ENCODE results near the gene CDC14A.

Gene CDC14A

DNA sequence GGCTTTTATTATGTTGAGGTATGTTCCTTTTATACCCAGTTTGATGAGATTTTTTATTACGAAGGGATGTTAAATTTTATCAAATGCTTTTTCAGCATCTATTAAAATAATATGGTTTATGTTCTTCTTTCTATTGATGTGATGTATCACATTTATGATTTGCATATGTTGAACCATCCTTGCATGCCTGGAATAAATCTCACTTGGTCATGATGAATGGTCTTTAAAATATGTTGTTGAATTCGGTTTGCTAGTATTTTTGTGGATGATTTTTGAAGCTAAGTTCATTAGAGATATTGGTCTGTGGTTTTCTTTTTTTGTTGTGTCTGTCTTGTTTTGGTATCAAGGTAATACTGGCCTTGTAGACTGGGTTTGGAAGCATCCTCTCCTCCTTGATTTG, 199.7 kb downstream of the CDC14A start:
- TF ChIP-seq EZH2phosphoT487 (conservative IDR thresholded peaks at IDR 0.05; ENCODE audit: low read length), result no peak
- TF ChIP-seq CTCF (IDR thresholded peaks at IDR 0.05; ENCODE audit: insufficient read depth, low read length, poor library complexity, severe bottlenecking), result no peak
- H3K4me3 ChIP-seq (ENCODE audit: insufficient read depth, low read length, poor library complexity, severe bottlenecking), result no peak overlapping the region
- H3F3A ChIP-seq (ENCODE audit: insufficient read depth), result no peaks in the 10 kb centered on the region
- H3K9ac ChIP-seq (ENCODE audit: low read length), result no peak overlapping the region
- H4K20me1 ChIP-seq (ENCODE audit: low read depth, low read length), result no peaks in the 10 kb centered on the region
- H3K79me2 ChIP-seq (ENCODE audit: insufficient read depth, low read length), result no peaks in the 10 kb centered on the region
- H3K9me3 ChIP-seq (ENCODE audit: insufficient read depth, low read length), result no peaks in the 10 kb centered on the region
- no peaks in the 10 kb centered on the region for H3K36me3 ChIP-seq (ENCODE audit: low read length)
- H3K9me2 ChIP-seq (replicated peaks; ENCODE audit: insufficient read depth, low read length), result no peaks in the 10 kb centered on the region
- no peak overlapping the region for H3K27ac ChIP-seq (ENCODE audit: low read depth, low read length)
- no peaks in the 10 kb centered on the region for H3K27me3 ChIP-seq (ENCODE audit: low read length)
- H3K4me2 ChIP-seq (ENCODE audit: low read depth, low read length, poor library complexity, severe bottlenecking), result no peak overlapping the region
- no peak overlapping the region for H2AFZ ChIP-seq (ENCODE audit: low read depth, low read length, severe bottlenecking)

- no peaks in the 10 kb centered on the region for H3K36me3 ChIP-seq (ENCODE audit: low read length)
- no peaks in the 10 kb centered on the region for H3F3A ChIP-seq (ENCODE audit: insufficient read depth)
- no peak overlapping the region for H3K4me2 ChIP-seq (ENCODE audit: low read depth, low read length, poor library complexity, severe bottlenecking)
- H4K20me1 ChIP-seq (ENCODE audit: low read depth, low read length), result no peaks in the 10 kb centered on the region
- H3K9ac ChIP-seq (ENCODE audit: low read length), result no peak overlapping the region
- H3K9me3 ChIP-seq (ENCODE audit: insufficient read depth, low read length), result no peaks in the 10 kb centered on the region
- no peak overlapping the region for H3K4me3 ChIP-seq (ENCODE audit: insufficient read depth, low read length, poor library complexity, severe bottlenecking)
- no peaks in the 10 kb centered on the region for H3K27me3 ChIP-seq (ENCODE audit: low read length)
- H3K27ac ChIP-seq (ENCODE audit: low read depth, low read length), result no peak overlapping the region
- H3K79me2 ChIP-seq (ENCODE audit: insufficient read depth, low read length), result no peaks in the 10 kb centered on the region
- TF ChIP-seq EZH2phosphoT487 (conservative IDR thresholded peaks at IDR 0.05; ENCODE audit: low read length) (no peak), CTCF (IDR thresholded peaks at IDR 0.05; ENCODE audit: insufficient read depth, low read length, poor library complexity, severe bottlenecking) (no peak)
- H2AFZ ChIP-seq (ENCODE audit: low read depth, low read length, severe bottlenecking), result no peak overlapping the region
- no peaks in the 10 kb centered on the region for H3K9me2 ChIP-seq (replicated peaks; ENCODE audit: insufficient read depth, low read length)
These were observed 200.6 kb downstream of the CDC14A start for GRCh38 chr1:100552922-100553321.

GRCh38 chr1:100556181-100556580, 203.9 kb downstream of the CDC14A start:
- Histone ChIP-seq H3K27me3 (ENCODE audit: low read length) (no peaks in the 10 kb centered on the region), H3K4me2 (ENCODE audit: low read depth, low read length, poor library complexity, severe bottlenecking) (no peak overlapping the region), H3K27ac (ENCODE audit: low read depth, low read length) (no peak overlapping the region), H3K4me3 (ENCODE audit: insufficient read depth, low read length, poor library complexity, severe bottlenecking) (no peak overlapping the region), H3K36me3 (ENCODE audit: low read length) (no peaks in the 10 kb centered on the region), H3K9me2 (replicated peaks; ENCODE audit: insufficient read depth, low read length) (0 out of 2 replicates have a peak, but pooled peaks cover 3% of the 10 kb centered on the region), H3K79me2 (ENCODE audit: insufficient read depth, low read length) (no peaks in the 10 kb centered on the region), H3F3A (ENCODE audit: insufficient read depth) (no peaks in the 10 kb centered on the region), H3K9me3 (ENCODE audit: insufficient read depth, low read length) (no peaks in the 10 kb centered on the region), H2AFZ (ENCODE audit: low read depth, low read length, severe bottlenecking) (no peak overlapping the region), H3K9ac (ENCODE audit: low read length) (no peak overlapping the region), H4K20me1 (ENCODE audit: low read depth, low read length) (no peaks in the 10 kb centered on the region)
- TF ChIP-seq EZH2phosphoT487 (conservative IDR thresholded peaks at IDR 0.05; ENCODE audit: low read length) (no peak), CTCF (IDR thresholded peaks at IDR 0.05; ENCODE audit: insufficient read depth, low read length, poor library complexity, severe bottlenecking) (no peak)
